Lower lobe of right lung (tissue), 2 donors: ENCODE results near the gene UNC13C. TPM values are rescaled to one million over a fixed set of nuclear protein-coding genes. Genes with fewer than 3 reads are reported as not detected.

Experiments
- ATAC-seq, 2 donors: fragments of 200-7000 bp; cut with Tn5 transposase; one replicate each; pipeline ENCODE4 v1.9.1; 2020 to 2022; ENCODE audit warnings: mild to moderate bottlenecking in 2 of 2, moderate library complexity in 2 of 2
- DNase-seq: peaks from one replicate; pipeline ENCODE4 v3.0.0-alpha.2; 2020
- H3K27ac ChIP-seq: fragments of 200-600 bp; one replicate; pipeline ENCODE4 v1.8.0; 2022
- H3K27me3 ChIP-seq: fragments of 200-600 bp; one replicate; pipeline ENCODE4 v1.8.0; 2022; ENCODE audit warnings: low read depth
- H3K36me3 ChIP-seq: fragments of 200-600 bp; one replicate; pipeline ENCODE4 v1.8.0; 2022; ENCODE audit warnings: mild to moderate bottlenecking
- H3K4me1 ChIP-seq: fragments of 200-600 bp; one replicate; pipeline ENCODE4 v1.8.0; 2022
- H3K4me3 ChIP-seq: fragments of 200-600 bp; one replicate; pipeline ENCODE4 v1.8.0; 2022; ENCODE audit warnings: mild to moderate bottlenecking
- H3K9me3 ChIP-seq: fragments of 200-600 bp; one replicate; pipeline ENCODE4 v1.8.0; 2022
- intact Hi-C: fragments of 100-400 bp; cut with DNase I; formaldehyde crosslinking; loops from one replicate; pipeline ENCODE4 v1.11.0; 2022
- total RNA-seq: library from RNA; stranded (reverse); fragmentation: NEBNext Ultra II Directional; extraction: Animal tissue kit (Norgen Biotek cat#: 25700); gene quantifications from one replicate; pipeline ENCODE4 v1.2.1, GENCODE V29; 2021
- TF ChIP-seq, protein P1 (sequence below): fragments of 200-600 bp; IDR thresholded peaks from one replicate; pipeline ENCODE4 v1.8.0; 2022; ENCODE audit warnings: antibody characterized with exemption, mild to moderate bottlenecking
- donor health status: DM: no; HTN: yes; CAD: no; lungs with severe emphysema.

UNC13C gene
- total RNA-seq, 1 donor from 2014 or later = 0.12 TPM

DNA sequence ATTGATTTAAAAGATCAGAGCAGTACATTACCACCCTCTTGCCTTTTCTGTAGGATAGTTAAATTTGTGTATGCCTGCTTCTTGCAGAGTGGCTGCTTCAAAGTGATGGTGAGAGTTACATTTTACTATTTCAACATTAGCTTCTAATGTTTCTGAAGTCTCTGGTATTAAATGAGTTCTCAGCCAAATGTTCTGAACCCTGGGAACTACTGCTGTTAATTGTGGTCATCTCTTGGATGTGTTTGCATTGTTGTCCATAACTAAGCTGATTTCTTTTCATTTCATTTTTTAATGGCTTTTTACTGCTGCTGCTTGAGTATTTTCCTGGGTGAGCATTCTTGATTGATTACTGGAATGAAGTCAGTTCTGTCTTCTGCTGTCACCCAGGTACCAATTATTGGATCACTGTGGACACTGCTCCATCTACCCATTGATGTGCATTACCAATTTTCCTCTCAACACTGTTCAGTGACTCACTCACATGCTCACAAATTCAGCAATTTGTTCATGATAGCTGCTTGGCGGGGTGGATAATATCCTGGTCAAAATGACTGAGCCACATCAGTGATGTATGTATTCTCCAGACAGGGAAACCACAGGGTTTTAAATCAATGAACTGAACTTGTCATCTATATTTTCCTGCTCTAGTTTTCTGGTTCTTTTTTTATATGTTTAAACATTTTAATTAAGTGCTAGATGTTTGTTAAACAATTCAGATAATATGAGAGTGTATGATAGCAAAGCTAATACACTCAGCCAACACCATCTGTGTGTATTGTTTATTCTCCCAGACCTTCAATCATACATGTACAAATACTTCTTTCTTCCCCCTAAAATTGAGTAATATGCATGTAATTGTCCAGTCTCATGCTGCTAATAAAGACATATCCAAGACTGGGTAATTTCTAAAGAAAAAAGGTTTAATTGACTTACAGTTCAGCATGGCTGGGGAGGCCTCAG is 630.9 kb downstream of the UNC13C start:
- intact Hi-C loops = no loop called here
- Histone ChIP-seq H3K36me3 (no peaks in the 10 kb centered on the region), H3K4me3 (no peak overlapping the region), H3K9me3 (no peaks in the 10 kb centered on the region), H3K27me3 (no peaks in the 10 kb centered on the region), H3K27ac (no peak overlapping the region), H3K4me1 (no peaks in the 10 kb centered on the region)
- TF ChIP-seq, protein P1, sequence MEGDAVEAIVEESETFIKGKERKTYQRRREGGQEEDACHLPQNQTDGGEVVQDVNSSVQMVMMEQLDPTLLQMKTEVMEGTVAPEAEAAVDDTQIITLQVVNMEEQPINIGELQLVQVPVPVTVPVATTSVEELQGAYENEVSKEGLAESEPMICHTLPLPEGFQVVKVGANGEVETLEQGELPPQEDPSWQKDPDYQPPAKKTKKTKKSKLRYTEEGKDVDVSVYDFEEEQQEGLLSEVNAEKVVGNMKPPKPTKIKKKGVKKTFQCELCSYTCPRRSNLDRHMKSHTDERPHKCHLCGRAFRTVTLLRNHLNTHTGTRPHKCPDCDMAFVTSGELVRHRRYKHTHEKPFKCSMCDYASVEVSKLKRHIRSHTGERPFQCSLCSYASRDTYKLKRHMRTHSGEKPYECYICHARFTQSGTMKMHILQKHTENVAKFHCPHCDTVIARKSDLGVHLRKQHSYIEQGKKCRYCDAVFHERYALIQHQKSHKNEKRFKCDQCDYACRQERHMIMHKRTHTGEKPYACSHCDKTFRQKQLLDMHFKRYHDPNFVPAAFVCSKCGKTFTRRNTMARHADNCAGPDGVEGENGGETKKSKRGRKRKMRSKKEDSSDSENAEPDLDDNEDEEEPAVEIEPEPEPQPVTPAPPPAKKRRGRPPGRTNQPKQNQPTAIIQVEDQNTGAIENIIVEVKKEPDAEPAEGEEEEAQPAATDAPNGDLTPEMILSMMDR = no peak
- no peak for DNase-seq
- ATAC-seq = no peak

DNA sequence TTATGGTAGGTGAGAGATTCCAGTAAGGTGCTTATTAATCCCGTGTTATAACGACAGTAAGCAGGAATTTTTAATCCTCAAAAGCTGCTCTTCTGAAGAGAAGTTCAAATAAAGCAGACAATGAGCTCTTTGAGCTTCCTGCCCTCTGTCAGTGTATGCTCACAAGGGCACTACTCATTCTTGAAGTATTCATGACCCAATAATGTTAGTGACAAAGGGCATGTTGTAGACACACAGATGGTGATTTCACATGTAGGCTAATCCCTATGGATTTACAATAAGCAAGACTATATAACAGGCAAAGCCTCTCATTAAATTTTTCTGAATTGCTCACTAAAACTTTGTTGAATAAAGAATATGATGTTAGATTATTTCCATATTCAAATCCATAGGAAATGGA is 639.9 kb downstream of the UNC13C start:
- Histone ChIP-seq H3K9me3 (no peaks in the 10 kb centered on the region), H3K27ac (no peak overlapping the region), H3K4me1 (no peaks in the 10 kb centered on the region), H3K27me3 (no peaks in the 10 kb centered on the region), H3K4me3 (no peak overlapping the region), H3K36me3 (no peaks in the 10 kb centered on the region)
- TF ChIP-seq, protein P1 = no peak
- intact Hi-C loops = no loop called here
- DNase-seq (no peak), ATAC-seq (no peak)

DNA sequence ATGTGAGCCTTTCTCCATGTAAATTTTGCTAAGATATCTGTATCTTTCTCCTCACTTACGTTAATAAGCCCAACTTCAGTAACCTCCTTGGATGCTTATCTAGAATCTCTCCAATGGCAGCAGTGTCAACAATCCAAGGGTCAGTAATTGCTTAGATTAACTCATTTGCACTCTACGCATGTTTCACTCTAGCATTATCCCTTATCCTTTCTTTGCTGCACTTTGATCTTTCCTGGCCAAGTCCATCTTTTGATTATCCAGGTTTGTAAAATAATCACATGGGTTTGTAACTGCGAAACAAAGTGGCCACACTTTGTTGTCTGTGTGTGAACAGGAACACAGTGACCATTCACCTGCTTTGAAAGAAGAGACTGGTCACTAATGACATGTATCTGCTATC is 640.9 kb downstream of the UNC13C start:
- Histone ChIP-seq H3K27me3 (no peaks in the 10 kb centered on the region), H3K4me1 (no peaks in the 10 kb centered on the region), H3K27ac (no peak overlapping the region), H3K9me3 (no peaks in the 10 kb centered on the region), H3K36me3 (no peaks in the 10 kb centered on the region), H3K4me3 (no peak overlapping the region)
- DNase-seq (no peak), ATAC-seq (no peak)
- TF ChIP-seq, protein P1 = no peak
- intact Hi-C loops = no loop called here

DNA sequence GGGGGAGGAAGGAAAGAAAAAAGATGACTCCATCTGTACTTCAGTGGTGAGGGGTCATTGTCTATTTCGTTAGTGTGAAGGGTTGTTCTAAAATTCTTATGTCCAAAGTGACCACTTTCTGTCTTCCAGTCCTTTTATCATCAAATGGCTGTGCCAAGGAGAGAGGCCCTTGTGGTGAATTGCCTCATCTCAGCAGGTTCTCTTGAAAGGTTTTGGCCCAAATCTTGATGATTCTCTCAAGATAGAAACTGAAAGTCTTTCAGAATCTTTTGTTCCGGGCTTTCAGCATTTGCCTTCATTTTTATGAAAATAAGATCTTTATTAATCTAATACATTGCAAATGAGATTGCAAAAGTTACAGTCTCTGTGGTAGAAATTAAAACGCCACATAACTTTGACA is 642.7 kb downstream of the UNC13C start:
- Histone ChIP-seq H3K4me3 (no peak overlapping the region), H3K4me1 (no peaks in the 10 kb centered on the region), H3K36me3 (no peaks in the 10 kb centered on the region), H3K27me3 (no peaks in the 10 kb centered on the region), H3K27ac (no peak overlapping the region), H3K9me3 (no peaks in the 10 kb centered on the region)
- no peak for DNase-seq
- intact Hi-C loops = no loop called here
- ATAC-seq = no peak
- TF ChIP-seq, protein P1 = no peak

DNA sequence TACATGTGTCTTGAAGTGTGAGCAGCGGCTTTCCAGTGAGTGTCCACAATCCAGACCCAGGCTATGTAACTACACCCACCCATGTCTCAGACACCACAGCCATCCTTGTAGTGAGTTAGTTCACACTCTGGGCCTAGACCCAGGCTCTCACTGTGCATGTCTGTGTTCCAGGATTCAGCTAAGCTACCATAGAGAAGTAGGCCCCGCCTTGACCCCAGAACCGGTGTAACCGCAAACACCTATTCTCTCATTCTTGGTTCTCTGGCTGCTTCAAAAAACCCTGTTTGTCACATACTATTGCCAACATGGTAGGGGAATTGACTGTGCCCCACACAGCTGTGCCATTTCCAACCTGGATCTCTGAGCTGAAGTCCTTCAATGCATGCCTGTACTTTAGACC is 657.9 kb downstream of the UNC13C start:
- ATAC-seq = no peak
- Histone ChIP-seq H3K4me3 (no peak overlapping the region), H3K36me3 (no peaks in the 10 kb centered on the region), H3K4me1 (no peaks in the 10 kb centered on the region), H3K27ac (no peak overlapping the region), H3K27me3 (no peaks in the 10 kb centered on the region), H3K9me3 (peaks cover 11% of the 10 kb centered on the region)
- intact Hi-C loops = no loop called here
- no peak for DNase-seq
- TF ChIP-seq, protein P1 = no peak
